Activated CD8-positive, alpha-beta T cell treated with anti-CD3 and anti-CD28 coated beads for 36 hours (primary cell): Measurements from ENCODE around the gene SAP30BP. TPM values are rescaled to one million over a fixed set of nuclear protein-coding genes. Genes with fewer than 3 reads are reported as not detected.
"Not testable (repeated sequence)": the region's sequence is repeated elsewhere in the genome, so short reads cannot be mapped to it uniquely, and the experiment has no call there.

Experiments
- ATAC-seq: fragments of 200-7000 bp; cut with Tn5 transposase; one replicate; pipeline ENCODE4 v1.10.0; 2021; ENCODE audit warnings: mild to moderate bottlenecking, moderate library complexity
- CTCF ChIA-PET: fragments of 350-600 bp; sonication (Branson Sonifier 250); formaldehyde crosslinking; loops from one replicate; lab custom pipeline; 2021; ENCODE audit warnings: antibody characterized with exemption; lab: Charles Lee
- POLR2A ChIA-PET: fragments of 350-600 bp; sonication (Branson Sonifier 250); formaldehyde crosslinking; loops from one replicate; lab custom pipeline; 2021; ENCODE audit warnings: antibody characterized with exemption; lab: Charles Lee
- DNase-seq: peaks from one replicate; pipeline ENCODE4 v3.0.0-alpha.2; 2020
- H3K27ac Mint-ChIP-seq: one replicate; pipeline ENCODE4 v1.8.0; 2021; ENCODE audit warnings: mild to moderate bottlenecking, mixed read lengths
- H3K27me3 Mint-ChIP-seq: one replicate; pipeline ENCODE4 v1.8.0; 2021; ENCODE audit warnings: mixed read lengths
- H3K36me3 Mint-ChIP-seq: one replicate; pipeline ENCODE4 v1.8.0; 2021; ENCODE audit warnings: low read depth, mixed read lengths
- H3K4me1 Mint-ChIP-seq: one replicate; pipeline ENCODE4 v1.8.0; 2021; ENCODE audit warnings: low read depth, mixed read lengths
- H3K4me3 Mint-ChIP-seq: one replicate; pipeline ENCODE4 v1.8.0; 2021; ENCODE audit warnings: mild to moderate bottlenecking, moderate library complexity, mixed read lengths
- H3K9me3 Mint-ChIP-seq: one replicate; pipeline ENCODE4 v1.8.0; 2021; ENCODE audit warnings: mixed read lengths
- CTCF ChIP-seq: fragments of 200-600 bp; IDR thresholded peaks from one replicate; pipeline ENCODE4 v1.8.0; 2022; ENCODE audit warnings: antibody characterized with exemption, mild to moderate bottlenecking
- intact Hi-C: fragments of 100-400 bp; cut with micrococcal nuclease; formaldehyde crosslinking; loops from one replicate; pipeline ENCODE4 v1.10.0; 2022
- total RNA-seq, 2 experiments: library from RNA; stranded (reverse); gene quantifications; one replicate each; pipeline ENCODE4 v1.2.3, GENCODE V29; 2021

The SAP30BP gene
- total RNA-seq, 2 experiments from 2014 or later: 73.0 to 75.8 TPM

- ATAC-seq (no peak), DNase-seq (no peak)
- no peak for TF ChIP-seq CTCF
- ChIA-PET CTCF (interaction anchor here (1.0 to 12.2 kb wide), 4 partner anchors 11 to 118 kb away, joined by 4 to 280 read pairs (median 24); no protein-coding TSS in a partner anchor), POLR2A (no interaction called here)
- Mint-ChIP-seq H3K27me3 (no peaks in the 10 kb centered on the region), H3K36me3 (no peaks in the 10 kb centered on the region), H3K27ac (no peak overlapping the region), H3K4me1 (peaks cover 4% of the 10 kb centered on the region), H3K4me3 (no peak overlapping the region), H3K9me3 (no peaks in the 10 kb centered on the region)
- intact Hi-C loops: no loop called here
These were observed 31.4 kb upstream of the SAP30BP start for GRCh38 chr17:75635610-75636202.

GRCh38 chr17:75636381-75637142 is 30.6 kb upstream of the SAP30BP start:
- intact Hi-C loops: no loop called here
- no peak for DNase-seq
- CTCF ChIA-PET: interaction anchor here (1.1 to 12.2 kb wide), 4 partner anchors 9 to 117 kb away, joined by 3 to 280 read pairs (median 24); no protein-coding TSS in a partner anchor

GRCh38 chr17:75637143-75637538 is 30.0 kb upstream of the SAP30BP start:
- POLR2A ChIA-PET: interaction anchor here (0.9 to 1.2 kb wide), 2 partner anchors 9 to 13 kb away, joined by 3 to 5 read pairs; a partner anchor contains a TSS
- no peak overlapping the region for H3K4me3 Mint-ChIP-seq

More at GRCh38 chr17:75636381-75637142, 30.6 kb upstream of the SAP30BP start:
- Mint-ChIP-seq H3K27ac (no peak overlapping the region), H3K27me3 (no peaks in the 10 kb centered on the region), H3K36me3 (no peaks in the 10 kb centered on the region), H3K4me1 (peaks cover 4% of the 10 kb centered on the region), H3K9me3 (no peaks in the 10 kb centered on the region), H3K4me3 (no peak overlapping the region)
- POLR2A ChIA-PET: interaction anchor here (1.2 kb wide), 1 partner anchor 13 kb away, joined by 5 read pairs; no protein-coding TSS in a partner anchor
- no peak for ATAC-seq
- TF ChIP-seq CTCF: no peak

GRCh38 chr17:75637551-75637950 is 29.6 kb upstream of the SAP30BP start:
- H3K27ac Mint-ChIP-seq: no peak overlapping the region
- ATAC-seq: no peak
- H3K4me3 Mint-ChIP-seq: no peak overlapping the region
- no peaks in the 10 kb centered on the region for H3K36me3 Mint-ChIP-seq
- DNase-seq: no peak
- peaks cover 4% of the 10 kb centered on the region for H3K4me1 Mint-ChIP-seq
- CTCF ChIA-PET: interaction anchor here (0.9 to 12.2 kb wide), 5 partner anchors 8 to 126 kb away, joined by 3 to 280 read pairs (median 4); no protein-coding TSS in a partner anchor
- intact Hi-C loops: no loop called here
- no peak for TF ChIP-seq CTCF
- no peaks in the 10 kb centered on the region for H3K9me3 Mint-ChIP-seq
- POLR2A ChIA-PET: interaction anchor here (0.9 to 1.2 kb wide), 2 partner anchors 9 to 12 kb away, joined by 3 to 5 read pairs; a partner anchor contains a TSS
- no peaks in the 10 kb centered on the region for H3K27me3 Mint-ChIP-seq

More at GRCh38 chr17:75637143-75637538, 30.0 kb upstream of the SAP30BP start:
- TF ChIP-seq CTCF: no peak
- H3K9me3 Mint-ChIP-seq: no peaks in the 10 kb centered on the region
- no peak overlapping the region for H3K27ac Mint-ChIP-seq
- H3K36me3 Mint-ChIP-seq: no peaks in the 10 kb centered on the region
- DNase-seq: no peak
- no peak for ATAC-seq
- CTCF ChIA-PET: interaction anchor here (0.9 to 12.2 kb wide), 4 partner anchors 8 to 127 kb away, joined by 3 to 280 read pairs (median 6); no protein-coding TSS in a partner anchor
- no peaks in the 10 kb centered on the region for H3K27me3 Mint-ChIP-seq
- peaks cover 4% of the 10 kb centered on the region for H3K4me1 Mint-ChIP-seq
- intact Hi-C loops: no loop called here

GRCh38 chr17:75638039-75638438 is 29.1 kb upstream of the SAP30BP start:
- H3K4me1 Mint-ChIP-seq, H3K36me3 Mint-ChIP-seq, H3K4me3 Mint-ChIP-seq, H3K27me3 Mint-ChIP-seq, H3K9me3 Mint-ChIP-seq, intact Hi-C loops, DNase-seq, H3K27ac Mint-ChIP-seq, ATAC-seq: not testable (repeated sequence)
- POLR2A ChIA-PET: interaction anchor here (0.9 kb wide), 1 partner anchor 8 kb away, joined by 3 read pairs; a partner anchor contains a TSS
- CTCF ChIA-PET: interaction anchor here (0.9 to 12.2 kb wide), 6 partner anchors 12 to 126 kb away, joined by 3 to 280 read pairs (median 6); no protein-coding TSS in a partner anchor
